HepG2 (cell line): ENCODE results near the gene LIME1. TPM values are rescaled to one million over a fixed set of nuclear protein-coding genes. Genes with fewer than 3 reads are reported as not detected.

Experiments
- GZF1 ChIP-seq: sonication (generic); formaldehyde crosslinking; IDR thresholded peaks from 2 replicates; pipeline ENCODE4 v1.5.1; 2020; ENCODE audit warnings: mild to moderate bottlenecking, missing genetic modification reagents
- KLF16 ChIP-seq, 2 experiments: sonication (generic) in 1 of 2; formaldehyde crosslinking in 1 of 2; IDR thresholded peaks; 2 replicates each; pipeline versions ENCODE4 v1.6.1 to v1.8.0; 2016 to 2023; ENCODE audit warnings: missing genetic modification reagents in 2 of 2, missing compliant biosample characterization in 1 of 2
- LRRFIP1 ChIP-seq: sonication (generic); formaldehyde crosslinking; conservative IDR thresholded peaks from 2 replicates; pipeline ENCODE4 v1.4.0; 2020; ENCODE audit warnings: missing genetic modification reagents
- MLXIP ChIP-seq: sonication (generic); formaldehyde crosslinking; IDR thresholded peaks from 2 replicates; pipeline ENCODE4 v1.9.0; 2021; ENCODE audit warnings: missing genetic modification reagents, borderline replicate concordance
- PLRG1 ChIP-seq: fragments of 450-650 bp; conservative IDR thresholded peaks from 2 replicates; pipeline ENCODE4 v1.6.1; 2016
- RELA ChIP-seq: sonication (generic); formaldehyde crosslinking; IDR thresholded peaks from 2 replicates; pipeline ENCODE4 v1.4.0; 2020; ENCODE audit warnings: missing genetic modification reagents
- SMC3 ChIP-seq: IDR thresholded peaks from 2 replicates; pipeline ENCODE4 v1.6.1; 2011; ENCODE audit warnings: low read length, improper control_type of control experiment
- SNAPC5 ChIP-seq: sonication (generic); formaldehyde crosslinking; IDR thresholded peaks from 2 replicates; pipeline ENCODE4 v1.8.1; 2023; ENCODE audit warnings: mild to moderate bottlenecking, missing genetic modification reagents, borderline replicate concordance
- ZNF230 ChIP-seq: sonication (generic); formaldehyde crosslinking; IDR thresholded peaks from 2 replicates; pipeline ENCODE4 v1.4.0; 2020; ENCODE audit warnings: mild to moderate bottlenecking, missing genetic modification reagents
- ZNF280D ChIP-seq: sonication (generic); formaldehyde crosslinking; IDR thresholded peaks from 2 replicates; pipeline ENCODE4 v1.5.1; 2020; ENCODE audit warnings: mild to moderate bottlenecking, missing genetic modification reagents
- polyA plus RNA-seq, 8 experiments: library from polyadenylated mRNA; depleted of rRNA in 3 of 8; stranded (reverse) in 7 of 8; unstranded in 1 of 8; fragments of >200 nt; fragmentation: Illumina TruSeq in 4 of 8; extraction: Trizol in 4 of 8; gene quantifications; 2 replicates each; pipeline versions ENCODE4 v1.2.1 to v1.2.3, GENCODE V29; 2011 to 2016; ENCODE audit warnings: low read depth in 4 of 8, missing spikeins in 1 of 8, mixed read lengths in 1 of 8; ENCODE audit not compliant: insufficient read depth in 1 of 8
- total RNA-seq, 5 experiments: library from RNA; depleted of rRNA; stranded (reverse); fragments of >200 nt; fragmentation: Illumina TruSeq; extraction: Trizol; gene quantifications; 2 replicates each; pipeline ENCODE4 v1.2.3, GENCODE V29; 2016; ENCODE audit warnings: low read depth in 1 of 5
- TF ChIP-seq, protein P1 (sequence below): sonication (generic); formaldehyde crosslinking; IDR thresholded peaks from 2 replicates; pipeline ENCODE4 v1.4.0; 2020; ENCODE audit warnings: missing genetic modification reagents, mild to moderate bottlenecking, borderline replicate concordance

Gene LIME1
- total and polyA plus RNA-seq, 2 of the 13 experiments (the other 11 are each of a cell fraction or from before 2014, with no cell fraction given): 13.0 to 61.5 TPM

GRCh38 chr20:63737945-63738686 is 1.7 kb downstream of the LIME1 start (continued):
- peak; percentile 46; the same call in 1 of the 2 replicates for TF ChIP-seq LRRFIP1 (CRISPR knock-in tag)
- no peak for TF ChIP-seq PLRG1
- peak; percentile 66 for TF ChIP-seq ZNF280D (CRISPR knock-in tag)
- no peak; the same call in 1 of the 2 replicates for TF ChIP-seq SMC3
- TF ChIP-seq SNAPC5: no peak
- TF ChIP-seq, protein P1, sequence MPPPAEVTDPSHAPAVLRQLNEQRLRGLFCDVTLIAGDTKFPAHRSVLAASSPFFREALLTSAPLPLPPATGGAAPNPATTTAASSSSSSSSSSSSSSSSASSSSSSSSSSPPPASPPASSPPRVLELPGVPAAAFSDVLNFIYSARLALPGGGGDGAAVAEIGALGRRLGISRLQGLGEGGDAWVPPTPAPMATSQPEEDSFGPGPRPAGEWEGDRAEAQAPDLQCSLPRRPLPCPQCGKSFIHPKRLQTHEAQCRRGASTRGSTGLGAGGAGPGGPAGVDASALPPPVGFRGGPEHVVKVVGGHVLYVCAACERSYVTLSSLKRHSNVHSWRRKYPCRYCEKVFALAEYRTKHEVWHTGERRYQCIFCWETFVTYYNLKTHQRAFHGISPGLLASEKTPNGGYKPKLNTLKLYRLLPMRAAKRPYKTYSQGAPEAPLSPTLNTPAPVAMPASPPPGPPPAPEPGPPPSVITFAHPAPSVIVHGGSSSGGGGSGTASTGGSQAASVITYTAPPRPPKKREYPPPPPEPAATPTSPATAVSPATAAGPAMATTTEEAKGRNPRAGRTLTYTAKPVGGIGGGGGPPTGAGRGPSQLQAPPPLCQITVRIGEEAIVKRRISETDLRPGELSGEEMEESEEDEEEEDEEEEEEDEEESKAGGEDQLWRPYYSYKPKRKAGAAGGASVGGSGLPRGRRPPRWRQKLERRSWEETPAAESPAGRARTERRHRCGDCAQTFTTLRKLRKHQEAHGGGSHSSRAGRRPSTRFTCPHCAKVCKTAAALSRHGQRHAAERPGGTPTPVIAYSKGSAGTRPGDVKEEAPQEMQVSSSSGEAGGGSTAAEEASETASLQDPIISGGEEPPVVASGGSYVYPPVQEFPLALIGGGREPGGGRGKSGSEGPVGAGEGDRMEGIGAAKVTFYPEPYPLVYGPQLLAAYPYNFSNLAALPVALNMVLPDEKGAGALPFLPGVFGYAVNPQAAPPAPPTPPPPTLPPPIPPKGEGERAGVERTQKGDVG (CRISPR knock-in tag): peak; percentile 69
- TF ChIP-seq RELA: no peak
- TF ChIP-seq KLF16 (CRISPR knock-in tag; IDR thresholded peaks at IDR 0.05): peak in 1 of 2 experiments; percentile 13; a peak in 2 of 4 replicates
- peak; percentile 89; the same call in 1 of the 2 replicates for TF ChIP-seq MLXIP
- peak; percentile 26; the same call in 1 of the 2 replicates for TF ChIP-seq GZF1
- TF ChIP-seq ZNF230 (CRISPR knock-in tag): peak; percentile 99
